AG04450 (cell line): ENCODE data around the gene CMTM5. TPM values are rescaled to one million over a fixed set of nuclear protein-coding genes. Genes with fewer than 3 reads are reported as not detected.
"Not testable (repeated sequence)": the region's sequence is repeated elsewhere in the genome, so short reads cannot be mapped to it uniquely, and the experiment has no call there.

ENCODE experiments used
- CTCF ChIA-PET: fragments of 300-600, 350-600 bp; formaldehyde crosslinking; extraction: SDS; loops from one replicate; lab custom pipeline; 2022; ENCODE audit warnings: antibody characterized with exemption, inconsistent platforms; lab: Charles Lee
- POLR2A ChIA-PET: fragments of 350-600 bp; formaldehyde crosslinking; extraction: SDS; loops from one replicate; lab custom pipeline; 2021; ENCODE audit warnings: antibody characterized with exemption, inconsistent platforms; lab: Yijun Ruan, JAX
- DNase-seq: peaks from one replicate; pipeline ENCODE4 v3.0.0-alpha.2; 2011; ENCODE audit warnings: low read depth, low spot score
- H3K27ac ChIP-seq: one replicate; pipeline ENCODE4 v1.5.1; 2012; ENCODE audit warnings: low read depth, low read length, control low read depth
- H3K27me3 ChIP-seq: one replicate; pipeline ENCODE4 v1.6.0; 2012; ENCODE audit warnings: low read length; ENCODE audit not compliant: control insufficient read depth, insufficient read depth
- H3K4me3 ChIP-seq: 2 replicates; pipeline ENCODE4 v1.5.1; 2011; ENCODE audit warnings: mild to moderate bottlenecking, low read depth, low read length, control low read depth
- H3K9me3 ChIP-seq: 2 replicates; pipeline ENCODE4 v1.5.1; 2012; ENCODE audit warnings: low read length; ENCODE audit not compliant: control insufficient read depth, insufficient read depth
- polyA plus RNA-seq: library from polyadenylated mRNA; depleted of rRNA; stranded (reverse); fragments of >200 nt; gene quantifications from 2 replicates; pipeline ENCODE4 v1.2.3, GENCODE V29; 2011; rRNA removed
- small RNA-seq: library from RNA; depleted of rRNA; stranded (forward); fragments of <200 nt; gene quantifications from one replicate; pipeline ENCODE3, GENCODE V24; 2012; ENCODE audit warnings: low read depth; ENCODE audit not compliant: insufficient read length
- TF ChIP-seq, protein P1 (sequence below): IDR thresholded peaks from 2 replicates; pipeline ENCODE4 v1.5.1; 2011; ENCODE audit warnings: low read depth, low read length, control low read depth, inconsistent platforms

The CMTM5 gene
- polyA plus RNA-seq, 1 experiment, result 0.37 TPM

DNA sequence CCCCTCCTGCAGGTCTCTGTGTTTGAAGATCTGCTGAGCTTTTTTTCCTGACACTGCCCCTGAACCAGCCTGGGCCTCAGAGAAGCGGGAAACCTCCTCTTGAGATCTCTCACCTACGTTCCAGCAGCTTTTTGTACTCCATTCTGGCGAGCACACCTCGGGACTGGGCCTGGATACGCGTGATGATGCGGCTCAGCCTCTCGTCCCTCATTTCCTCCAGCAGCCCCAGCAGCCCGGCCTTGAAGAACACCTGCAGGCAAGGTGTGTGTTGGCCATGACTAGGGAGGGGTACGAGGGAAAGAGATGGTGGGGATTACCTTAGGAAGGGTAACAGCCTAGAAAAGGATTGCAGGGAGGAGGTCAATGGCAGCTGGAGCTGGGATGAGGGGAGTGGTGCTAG is 48.3 kb downstream of the CMTM5 start:
- no peak overlapping the region for H3K27ac ChIP-seq
- DNase-seq, result no peak
- H3K4me3 ChIP-seq, result no peak overlapping the region
- CTCF ChIA-PET, result interaction anchor here (0.6 kb wide), 1 partner anchor 586 kb away, joined by 7 read pairs; no protein-coding TSS in a partner anchor
- TF ChIP-seq, protein P1, sequence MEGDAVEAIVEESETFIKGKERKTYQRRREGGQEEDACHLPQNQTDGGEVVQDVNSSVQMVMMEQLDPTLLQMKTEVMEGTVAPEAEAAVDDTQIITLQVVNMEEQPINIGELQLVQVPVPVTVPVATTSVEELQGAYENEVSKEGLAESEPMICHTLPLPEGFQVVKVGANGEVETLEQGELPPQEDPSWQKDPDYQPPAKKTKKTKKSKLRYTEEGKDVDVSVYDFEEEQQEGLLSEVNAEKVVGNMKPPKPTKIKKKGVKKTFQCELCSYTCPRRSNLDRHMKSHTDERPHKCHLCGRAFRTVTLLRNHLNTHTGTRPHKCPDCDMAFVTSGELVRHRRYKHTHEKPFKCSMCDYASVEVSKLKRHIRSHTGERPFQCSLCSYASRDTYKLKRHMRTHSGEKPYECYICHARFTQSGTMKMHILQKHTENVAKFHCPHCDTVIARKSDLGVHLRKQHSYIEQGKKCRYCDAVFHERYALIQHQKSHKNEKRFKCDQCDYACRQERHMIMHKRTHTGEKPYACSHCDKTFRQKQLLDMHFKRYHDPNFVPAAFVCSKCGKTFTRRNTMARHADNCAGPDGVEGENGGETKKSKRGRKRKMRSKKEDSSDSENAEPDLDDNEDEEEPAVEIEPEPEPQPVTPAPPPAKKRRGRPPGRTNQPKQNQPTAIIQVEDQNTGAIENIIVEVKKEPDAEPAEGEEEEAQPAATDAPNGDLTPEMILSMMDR, result no peak
- no peaks in the 10 kb centered on the region for H3K9me3 ChIP-seq
- peaks cover 13% of the 10 kb centered on the region for H3K27me3 ChIP-seq
- POLR2A ChIA-PET, result no interaction called here

DNA sequence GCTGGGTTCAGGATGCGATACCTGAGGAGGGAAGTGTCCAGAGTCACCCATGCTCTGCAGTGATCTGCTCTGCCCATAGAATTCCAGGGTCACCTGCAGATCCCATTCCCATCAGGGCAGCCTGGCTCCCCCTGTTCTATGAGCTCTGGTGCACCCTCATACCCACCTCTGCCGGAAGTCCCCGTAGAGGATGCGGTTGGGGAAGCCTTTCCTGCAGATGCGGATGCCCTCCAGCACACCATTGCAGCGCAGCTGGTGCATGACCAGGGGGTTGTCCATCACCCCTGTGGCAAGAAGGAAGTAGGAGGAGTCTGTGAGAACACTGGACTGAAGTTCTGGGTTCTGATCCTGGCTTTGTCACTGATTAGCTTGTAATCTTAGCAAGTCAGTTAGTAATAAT is 49.0 kb downstream of the CMTM5 start:
- H3K4me3 ChIP-seq, POLR2A ChIA-PET, DNase-seq, CTCF ChIA-PET, H3K27ac ChIP-seq, H3K27me3 ChIP-seq, H3K9me3 ChIP-seq: not testable (repeated sequence)

DNA sequence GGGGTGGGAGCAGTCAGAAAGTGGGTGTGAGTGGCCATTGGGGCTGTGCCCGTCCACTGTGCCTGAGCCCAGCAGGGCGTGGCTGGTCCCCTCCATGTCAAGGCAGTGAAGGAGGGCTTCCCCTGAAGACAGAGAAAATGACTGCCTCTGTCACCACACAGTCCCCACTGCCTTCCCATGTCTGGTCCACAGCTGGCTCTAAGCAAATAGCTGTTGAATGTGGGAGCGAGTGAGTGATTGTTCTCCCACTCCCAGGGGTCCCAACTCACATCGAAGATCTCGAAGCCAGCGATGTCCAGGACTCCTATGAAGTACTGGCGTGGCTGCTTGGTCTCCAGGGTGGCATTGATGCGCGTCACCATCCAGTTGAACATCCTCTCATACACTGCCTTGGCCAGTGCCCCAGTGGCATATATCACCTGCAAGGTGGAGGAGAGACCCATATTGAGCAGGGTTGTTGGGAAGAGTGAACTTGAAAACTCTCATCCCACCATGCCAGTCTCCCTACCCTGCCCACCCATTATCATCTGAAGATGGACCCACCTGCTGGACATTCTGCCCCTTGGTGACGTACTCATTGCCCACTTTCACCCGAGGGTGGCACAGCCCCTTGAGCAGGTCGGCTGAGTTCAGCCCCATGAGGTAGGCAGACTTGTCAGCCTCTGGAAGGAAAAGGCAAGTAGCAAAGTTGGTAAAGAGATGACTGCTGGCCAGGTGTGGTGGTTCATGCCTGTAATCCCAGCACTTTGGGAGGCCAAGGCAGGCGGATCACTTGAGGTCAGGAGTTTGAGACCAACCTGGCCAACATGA is 52.0 kb downstream of the CMTM5 start:
- H3K4me3 ChIP-seq, result no peak overlapping the region
- CTCF ChIA-PET, result no interaction called here

More for the DNA sequence above, 52.0 kb downstream of the CMTM5 start:
- no peak for DNase-seq
- POLR2A ChIA-PET, result no interaction called here
- H3K27ac ChIP-seq, result no peak overlapping the region
- peaks cover 5% of the 10 kb centered on the region for H3K27me3 ChIP-seq
- H3K9me3 ChIP-seq, result no peaks in the 10 kb centered on the region
- TF ChIP-seq, protein P1, result no peak

Small RNAs within 50 kb of the gene (small RNA-seq; reads per million reads assigned to genes)
- gene MIR208A, result not detected
- gene MIR208B, result not detected

Other genes starting within 250 kb of the CMTM5 start
- 0.78 and 1.4 TPM in 2 replicates for gene SLC7A8, start 193.4 kb upstream of the CMTM5 start, polyA plus RNA-seq
- not detected in 2 replicates for gene RNF212B, start 139.1 kb upstream of the CMTM5 start, polyA plus RNA-seq
- 11.2 and 13.2 TPM in 2 replicates for gene HOMEZ, start 90.9 kb upstream of the CMTM5 start, polyA plus RNA-seq
- gene PPP1R3E, start 74.2 kb upstream of the CMTM5 start, polyA plus RNA-seq, result 2.4 and 2.8 TPM in 2 replicates
- gene BCL2L2, start 70.2 kb upstream of the CMTM5 start, polyA plus RNA-seq, result 21.5 and 22.2 TPM in 2 replicates
- gene PABPN1, start 55.6 kb upstream of the CMTM5 start, polyA plus RNA-seq, result 174 and 182 TPM in 2 replicates
- 17.4 and 27.0 TPM in 2 replicates for gene SLC22A17, start 24.2 kb upstream of the CMTM5 start, polyA plus RNA-seq
- gene EFS, start 11.9 kb upstream of the CMTM5 start, polyA plus RNA-seq, result 5.3 and 6.6 TPM in 2 replicates
- not detected in 2 replicates for gene IL25, start 4.2 kb upstream of the CMTM5 start, polyA plus RNA-seq
- gene MYH6, start 31.2 kb downstream of the CMTM5 start, polyA plus RNA-seq, result not detected in 2 replicates
- not detected in 2 replicates for gene MYH7, start 58.6 kb downstream of the CMTM5 start, polyA plus RNA-seq
- gene NGDN, start 92.7 kb downstream of the CMTM5 start, polyA plus RNA-seq, result 43.3 and 49.8 TPM in 2 replicates
- gene ZFHX2, start 174.7 kb downstream of the CMTM5 start, polyA plus RNA-seq, result 0.09 and 0.14 TPM in 2 replicates
- gene THTPA, start 179.2 kb downstream of the CMTM5 start, polyA plus RNA-seq, result 4.9 and 9.3 TPM in 2 replicates
- 8.2 and 10.6 TPM in 2 replicates for gene AP1G2, start 190.7 kb downstream of the CMTM5 start, polyA plus RNA-seq
- gene JPH4, start 201.7 kb downstream of the CMTM5 start, polyA plus RNA-seq, result not detected in 2 replicates